NCI-H2196 (cell line): ENCODE data around the gene ARHGEF28.
A peak's percentile ranks its signal among the peaks of the same experiment; 100 is the strongest.

ENCODE experiments used
- DNase-seq: peaks from one replicate; lab custom pipeline; 2025; ENCODE audit not compliant: unreplicated experiment; lab: John Stamatoyannopoulos, UW

ARHGEF28 gene

GRCh38 chr5:73921741-73922140 lies 295.7 kb downstream of the ARHGEF28 start:
- DNase-seq, result no peak

- no peak for DNase-seq
Observed at GRCh38 chr5:73922224-73922623, 296.2 kb downstream of the ARHGEF28 start.

GRCh38 chr5:73922875-73923557 lies 297.0 kb downstream of the ARHGEF28 start:
- DNase-seq, result no peak

GRCh38 chr5:73928476-73929070 lies 302.6 kb downstream of the ARHGEF28 start:
- DNase-seq, result no peak

GRCh38 chr5:73935719-73936118 lies 309.7 kb downstream of the ARHGEF28 start:
- DNase-seq, result no peak

- no peak for DNase-seq
Observed at GRCh38 chr5:73938280-73938937, 312.4 kb downstream of the ARHGEF28 start.

- DNase-seq, result no peak
Observed at GRCh38 chr5:73938938-73939320, 312.9 kb downstream of the ARHGEF28 start.

- DNase-seq, result no peak
Observed at GRCh38 chr5:73939557-73939956, 313.6 kb downstream of the ARHGEF28 start.

- peak; percentile 9 for DNase-seq
Observed at GRCh38 chr5:73940026-73940425, 314.0 kb downstream of the ARHGEF28 start.

- no peak for DNase-seq
Observed at GRCh38 chr5:73940801-73941200, 314.8 kb downstream of the ARHGEF28 start.

- DNase-seq, result no peak
Observed at GRCh38 chr5:73942783-73943182, 316.8 kb downstream of the ARHGEF28 start.

- DNase-seq, result no peak
Observed at GRCh38 chr5:73943397-73943796, 317.4 kb downstream of the ARHGEF28 start.

- no peak for DNase-seq
Observed at GRCh38 chr5:73944581-73944980, 318.6 kb downstream of the ARHGEF28 start.

- DNase-seq, result no peak
Observed at GRCh38 chr5:73945505-73945904, 319.5 kb downstream of the ARHGEF28 start.

- no peak for DNase-seq
Observed at GRCh38 chr5:73946278-73946677, 320.3 kb downstream of the ARHGEF28 start.

GRCh38 chr5:73946919-73947602 lies 321.1 kb downstream of the ARHGEF28 start:
- DNase-seq, result no peak

GRCh38 chr5:73947906-73948640 lies 322.1 kb downstream of the ARHGEF28 start:
- no peak for DNase-seq

- DNase-seq, result no peak
Observed at GRCh38 chr5:73948720-73949119, 322.7 kb downstream of the ARHGEF28 start.

- no peak for DNase-seq
Observed at GRCh38 chr5:73950441-73950873, 324.5 kb downstream of the ARHGEF28 start.

- no peak for DNase-seq
Observed at GRCh38 chr5:73950912-73951430, 325.0 kb downstream of the ARHGEF28 start.

GRCh38 chr5:73952872-73953271 lies 326.9 kb downstream of the ARHGEF28 start:
- DNase-seq, result no peak
